Activated T-cell treated with anti-CD3 and anti-CD28 coated beads, Interleukin-2, amount 50 U/mL, for 72 hours (primary cell): ENCODE measurements around the gene TBX3. TPM values are rescaled to one million over a fixed set of nuclear protein-coding genes. Genes with fewer than 3 reads are reported as not detected.
A peak's percentile ranks its signal among the peaks of the same experiment; 100 is the strongest.

Source experiments
- ATAC-seq, 2 donors: fragments of 150-1000 bp; cut with Tn5 transposase; replicated peaks in 1 of 2; 2 replicates each; pipeline ENCODE4 v1.10.0; 2021; ENCODE audit warnings: moderate library complexity in 2 of 2, mild to moderate bottlenecking in 1 of 2
- DNase-seq, 2 donors: peaks; one replicate each; pipeline ENCODE4 v3.0.0; 2021 to 2022; ENCODE audit warnings: mixed read lengths in 1 of 2
- H3K27ac Mint-ChIP-seq: one replicate; pipeline ENCODE4 v1.8.0; 2022; ENCODE audit warnings: mild to moderate bottlenecking, moderate library complexity, mixed read lengths
- H3K27me3 Mint-ChIP-seq: one replicate; pipeline ENCODE4 v1.8.0; 2022; ENCODE audit warnings: low read depth, mixed read lengths
- H3K36me3 Mint-ChIP-seq, 2 donors: one replicate each; pipeline ENCODE4 v1.8.0; 2022; ENCODE audit warnings: mixed read lengths in 2 of 2, mild to moderate bottlenecking in 1 of 2; ENCODE audit not compliant: insufficient read depth in 2 of 2
- H3K4me1 Mint-ChIP-seq: one replicate; pipeline ENCODE4 v1.8.0; 2022; ENCODE audit warnings: low read depth, mixed read lengths
- H3K4me3 Mint-ChIP-seq, 2 donors: one replicate each; pipeline ENCODE4 v1.8.0; 2022; ENCODE audit warnings: mild to moderate bottlenecking in 2 of 2, mixed read lengths in 2 of 2, moderate library complexity in 2 of 2
- H3K9me3 Mint-ChIP-seq, 2 donors: one replicate each; pipeline ENCODE4 v1.8.0; 2022; ENCODE audit warnings: mixed read lengths in 2 of 2
- total RNA-seq, 2 donors: library from RNA; stranded (reverse); gene quantifications; one replicate each; pipeline ENCODE4 v1.2.3, GENCODE V29; 2022

Gene TBX3
- total RNA-seq, 2 donors from 2014 or later = 0.07 TPM; not detected in 1

- H3K27me3 Mint-ChIP-seq = peaks cover 95% of the 10 kb centered on the region
- DNase-seq (no peak), ATAC-seq (no peak)
- H3K36me3 Mint-ChIP-seq = peaks cover 9 to 18% of the 10 kb centered on the region in 2 donors
- peak overlapping the region; percentile 53 to 91 for H3K4me3 Mint-ChIP-seq
- H3K27ac Mint-ChIP-seq = no peak overlapping the region
- H3K4me1 Mint-ChIP-seq = peaks cover 39% of the 10 kb centered on the region
- H3K9me3 Mint-ChIP-seq = peaks cover 2% of the 10 kb centered on the region in 2 donors
These were observed 1.4 kb upstream of the TBX3 start for GRCh38 chr12:114685320-114685781.

DNA sequence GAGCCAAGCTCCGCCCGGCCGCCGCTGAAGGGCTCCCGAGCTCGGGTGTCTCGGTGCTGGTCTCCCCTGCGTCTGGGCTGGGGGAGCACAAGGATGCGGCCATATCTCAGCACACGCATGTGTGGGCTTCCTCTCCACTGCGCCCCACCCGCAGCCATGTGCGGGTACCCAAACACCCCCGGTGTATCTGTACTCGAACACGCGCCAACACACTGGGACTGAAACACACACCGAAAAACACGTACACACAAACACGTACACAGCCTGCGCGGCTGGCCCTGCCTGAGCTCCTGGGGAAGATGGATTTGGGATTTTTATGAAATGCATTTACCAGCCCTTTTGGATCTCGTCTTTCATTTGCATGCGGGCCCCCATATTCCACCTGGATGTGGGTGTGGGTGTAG, 897 bp upstream of the TBX3 start:
- Mint-ChIP-seq H3K4me3 (peak overlapping the region; percentile 53 to 91), H3K9me3 (peaks cover 2% of the 10 kb centered on the region in 2 donors), H3K27ac (no peak overlapping the region), H3K4me1 (peaks cover 39% of the 10 kb centered on the region), H3K36me3 (peaks cover 9 to 18% of the 10 kb centered on the region in 2 donors), H3K27me3 (peaks cover 95% of the 10 kb centered on the region)
- DNase-seq = no peak
- ATAC-seq = peak in 1 of 2 donors; percentile 12

- Mint-ChIP-seq H3K36me3 (peaks cover 7 to 18% of the 10 kb centered on the region in 2 donors), H3K27ac (no peak overlapping the region), H3K9me3 (peaks cover 2% of the 10 kb centered on the region in 2 donors), H3K27me3 (peaks cover 95% of the 10 kb centered on the region), H3K4me1 (peaks cover 39% of the 10 kb centered on the region), H3K4me3 (peak overlapping the region; percentile 91 to 94)
- ATAC-seq (peak in 1 of 2 donors; percentile 1), DNase-seq (no peak)
These were observed 272 bp downstream of the TBX3 start for GRCh38 chr12:114683709-114684097.

- ATAC-seq (no peak), DNase-seq (no peak)
- Mint-ChIP-seq H3K4me1 (peaks cover 39% of the 10 kb centered on the region), H3K27me3 (peaks cover 91% of the 10 kb centered on the region), H3K27ac (peak overlapping the region; percentile 65), H3K4me3 (peak overlapping the region; percentile 91 to 94), H3K36me3 (peaks cover 7 to 18% of the 10 kb centered on the region in 2 donors), H3K9me3 (peaks cover 2% of the 10 kb centered on the region in 2 donors)
These were observed 928 bp downstream of the TBX3 start for GRCh38 chr12:114682785-114683708.

GRCh38 chr12:114682106-114682784, 1.7 kb downstream of the TBX3 start:
- Mint-ChIP-seq H3K9me3 (peaks cover 2% of the 10 kb centered on the region in 2 donors), H3K4me3 (peak overlapping the region; percentile 91 to 94)

GRCh38 chr12:114681116-114681871, 2.7 kb downstream of the TBX3 start:
- Mint-ChIP-seq H3K4me1 (peaks cover 29% of the 10 kb centered on the region), H3K27ac (no peak overlapping the region), H3K4me3 (no peak overlapping the region), H3K36me3 (peaks cover 7 to 11% of the 10 kb centered on the region in 2 donors), H3K9me3 (peaks cover 0 to 2% of the 10 kb centered on the region in 2 donors), H3K27me3 (peaks cover 78% of the 10 kb centered on the region)
- no peak for DNase-seq
- ATAC-seq = no peak

More at GRCh38 chr12:114682106-114682784, 1.7 kb downstream of the TBX3 start:
- ATAC-seq = no peak
- H3K4me1 Mint-ChIP-seq = peaks cover 39% of the 10 kb centered on the region
- peaks cover 7 to 18% of the 10 kb centered on the region in 2 donors for H3K36me3 Mint-ChIP-seq
- peaks cover 87% of the 10 kb centered on the region for H3K27me3 Mint-ChIP-seq
- H3K27ac Mint-ChIP-seq = no peak overlapping the region
- DNase-seq = no peak

DNA sequence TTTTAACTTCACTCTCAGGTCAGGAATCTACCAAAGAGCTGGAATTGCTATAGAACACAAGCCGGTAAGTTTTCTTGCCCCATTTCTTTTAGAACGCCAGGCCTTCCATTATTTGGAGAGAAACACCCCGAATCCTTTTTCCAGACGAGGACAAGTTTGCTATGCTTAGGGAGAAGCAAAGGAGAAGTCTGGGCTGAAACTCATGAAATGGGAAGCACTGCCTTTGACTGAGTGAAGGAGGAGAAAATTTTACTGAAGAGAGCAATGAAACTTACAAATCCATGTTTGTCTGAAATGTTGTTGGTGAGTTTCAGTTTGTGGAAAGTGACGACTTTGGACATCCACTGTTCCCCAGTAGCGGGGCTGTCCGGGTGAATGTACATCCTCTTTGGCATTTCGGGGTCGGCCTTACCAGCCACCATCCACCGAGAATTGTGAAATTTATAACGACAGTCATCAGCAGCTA, 3.3 kb downstream of the TBX3 start:
- Mint-ChIP-seq H3K4me3 (no peak overlapping the region), H3K27me3 (peaks cover 74% of the 10 kb centered on the region), H3K27ac (no peak overlapping the region), H3K4me1 (peaks cover 25% of the 10 kb centered on the region), H3K9me3 (peaks cover 0 to 2% of the 10 kb centered on the region in 2 donors), H3K36me3 (peaks cover 7 to 9% of the 10 kb centered on the region in 2 donors)
- DNase-seq (no peak), ATAC-seq (no peak)

- ATAC-seq (no peak), DNase-seq (no peak)
- peaks cover 73% of the 10 kb centered on the region for H3K27me3 Mint-ChIP-seq
- H3K36me3 Mint-ChIP-seq = peaks cover 7 to 9% of the 10 kb centered on the region in 2 donors
- H3K4me3 Mint-ChIP-seq = no peak overlapping the region
- peaks cover 25% of the 10 kb centered on the region for H3K4me1 Mint-ChIP-seq
- H3K27ac Mint-ChIP-seq = no peak overlapping the region
- H3K9me3 Mint-ChIP-seq = peaks cover 0 to 2% of the 10 kb centered on the region in 2 donors
These were observed 4.0 kb downstream of the TBX3 start for GRCh38 chr12:114679942-114680341.

- no peak for ATAC-seq
- Mint-ChIP-seq H3K36me3 (peaks cover 7 to 9% of the 10 kb centered on the region in 2 donors), H3K27me3 (peaks cover 72% of the 10 kb centered on the region), H3K27ac (no peak overlapping the region), H3K9me3 (peaks cover 0 to 2% of the 10 kb centered on the region in 2 donors), H3K4me1 (peaks cover 25% of the 10 kb centered on the region), H3K4me3 (no peak overlapping the region)
- DNase-seq = no peak
These were observed 4.5 kb downstream of the TBX3 start for GRCh38 chr12:114679452-114679875.

GRCh38 chr12:114678718-114679117, 5.3 kb downstream of the TBX3 start:
- H3K9me3 Mint-ChIP-seq = peaks cover 0 to 2% of the 10 kb centered on the region in 2 donors
- DNase-seq (no peak), ATAC-seq (no peak)
- H3K36me3 Mint-ChIP-seq = peaks cover 3 to 9% of the 10 kb centered on the region in 2 donors
- H3K4me3 Mint-ChIP-seq = no peak overlapping the region
- peaks cover 17% of the 10 kb centered on the region for H3K4me1 Mint-ChIP-seq
- peaks cover 67% of the 10 kb centered on the region for H3K27me3 Mint-ChIP-seq
- H3K27ac Mint-ChIP-seq = no peak overlapping the region

DNA sequence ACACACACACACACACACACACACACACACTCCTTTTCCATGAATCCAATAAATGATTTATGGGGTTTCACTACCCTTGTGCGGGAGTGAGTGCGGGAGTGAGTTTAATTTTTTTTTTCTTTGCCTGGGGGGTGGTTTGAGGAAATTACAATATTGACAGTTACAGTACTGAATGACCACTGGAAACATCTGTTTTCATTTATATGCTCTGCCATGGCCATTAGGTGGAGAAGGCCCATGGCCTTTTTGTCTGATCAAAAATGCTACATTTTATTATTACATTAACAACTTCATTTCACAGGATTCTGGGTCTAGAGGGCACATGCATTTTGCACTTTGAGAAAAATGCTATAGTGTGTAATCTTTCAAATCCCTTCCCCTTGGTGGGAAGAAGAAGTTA, 5.9 kb downstream of the TBX3 start:
- peaks cover 2 to 9% of the 10 kb centered on the region in 2 donors for H3K36me3 Mint-ChIP-seq
- no peak for DNase-seq
- no peak for ATAC-seq
- H3K4me1 Mint-ChIP-seq = peaks cover 10% of the 10 kb centered on the region
- H3K27me3 Mint-ChIP-seq = peaks cover 67% of the 10 kb centered on the region
- no peak overlapping the region for H3K27ac Mint-ChIP-seq
- no peak overlapping the region for H3K4me3 Mint-ChIP-seq
- H3K9me3 Mint-ChIP-seq = peaks cover 0 to 2% of the 10 kb centered on the region in 2 donors

DNA sequence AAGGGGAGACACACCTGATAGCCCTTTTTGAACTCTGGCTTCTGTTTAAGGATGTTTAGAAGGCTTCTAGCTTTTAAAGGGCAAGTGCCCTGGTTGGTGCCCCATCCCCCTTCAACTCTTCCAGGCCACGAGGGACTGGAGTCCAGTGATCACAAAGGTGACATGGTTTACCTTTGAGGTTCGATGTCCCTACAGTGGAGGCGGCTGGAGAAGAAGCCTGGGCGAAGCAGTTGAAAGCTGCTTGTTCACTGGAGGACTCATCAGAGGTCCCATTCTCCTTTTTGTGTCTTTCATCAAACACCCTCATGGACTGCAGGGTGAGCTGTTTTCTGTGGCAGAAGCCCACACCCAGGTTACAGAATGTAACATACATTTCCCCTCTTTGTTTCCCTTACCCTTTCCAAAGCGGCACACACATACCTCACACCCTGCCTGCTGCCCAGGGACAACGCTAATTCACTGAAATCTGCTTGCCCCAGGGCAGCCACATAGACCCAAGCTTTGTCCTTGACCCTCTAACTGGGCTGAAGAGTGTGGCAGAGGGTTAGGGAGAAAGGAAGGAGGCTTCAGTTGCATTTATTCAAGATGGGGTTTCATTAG, 7.7 kb downstream of the TBX3 start:
- Mint-ChIP-seq H3K4me1 (no peaks in the 10 kb centered on the region), H3K36me3 (peaks cover 2 to 7% of the 10 kb centered on the region in 2 donors), H3K27me3 (peaks cover 67% of the 10 kb centered on the region), H3K4me3 (no peak overlapping the region), H3K27ac (no peak overlapping the region), H3K9me3 (peaks cover 0 to 2% of the 10 kb centered on the region in 2 donors)
- no peak for ATAC-seq
- DNase-seq = no peak
